ENCODE results near the gene COA7. TPM values are rescaled to one million over a fixed set of nuclear protein-coding genes. Genes with fewer than 3 reads are reported as not detected.
A peak's percentile ranks its signal among the peaks of the same experiment; 100 is the strongest.

Gene COA7
- polyA plus RNA-seq, 1 of the 3 experiments (the other 2 are of a cell fraction): 9.0 TPM

- TF ChIP-seq TAF1 (IDR thresholded peaks at IDR 0.05; ENCODE audit: borderline replicate concordance, low read depth, low read length): peak; percentile 81
- TF ChIP-seq SMC3 (IDR thresholded peaks at IDR 0.05; ENCODE audit: low read depth, low read length): no peak
- peak; percentile 61 for TF ChIP-seq POLR2AphosphoS5 (IDR thresholded peaks at IDR 0.05; ENCODE audit: low read depth, low read length)
- TF ChIP-seq NRF1 (IDR thresholded peaks at IDR 0.05; ENCODE audit: low read depth, low read length): peak; percentile 73
- TF ChIP-seq EZH2phosphoT487 (IDR thresholded peaks at IDR 0.05; ENCODE audit: borderline replicate concordance, low read depth): no peak
- TF ChIP-seq MXI1 (IDR thresholded peaks at IDR 0.05; ENCODE audit: low read depth, low read length): peak; percentile 55; the same call in 1 of the 2 replicates
- no peaks in the 10 kb centered on the region for H3F3A ChIP-seq (replicated peaks; ENCODE audit: insufficient read depth)
- peaks cover 0 to 4% of the 10 kb centered on the region in 2 experiments; a peak in 2 of 4 replicates for H3K4me1 ChIP-seq (ENCODE audit: control insufficient read depth in 1 of 2, insufficient read depth in 2 of 2, low read depth in 1 of 2, low read length in 1 of 2)
- H3K4me3 ChIP-seq (ENCODE audit: low read depth in 2 of 2, low read length in 1 of 2): peak within 1 kb of the TSS; percentile 68 to 79
- DNase-seq: peak; percentile 100
- WGBS (ENCODE audit: low lambda C conversion rate): 4% methylated on average over 22 of the region's 59 CpGs
- peaks cover 22% of the 10 kb centered on the region for H4K20me1 ChIP-seq (ENCODE audit: insufficient read depth)
- H3K27me3 ChIP-seq (ENCODE audit: insufficient read depth): no peaks in the 10 kb centered on the region
- peak within 1 kb of the TSS; percentile 45 to 77 for H3K27ac ChIP-seq (ENCODE audit: low read depth in 2 of 2, low read length in 1 of 2)
- peak within 1 kb of the TSS; percentile 88 for H3K4me2 ChIP-seq
- no peaks in the 10 kb centered on the region for H3K9me3 ChIP-seq
- no peaks in the 10 kb centered on the region for H3K9me2 ChIP-seq
- H3K79me2 ChIP-seq (ENCODE audit: insufficient read depth): peaks cover 51% of the 10 kb centered on the region
- peak within 1 kb of the TSS; percentile 95 for H2AFZ ChIP-seq (ENCODE audit: low read depth)
- ChIA-PET CTCF (interaction anchor here (0.9 to 1.1 kb wide), 2 partner anchors 17 to 450 kb away, joined by 3 read pairs; no protein-coding TSS in a partner anchor), POLR2A (interaction anchor here (0.6 to 1.0 kb wide), 5 partner anchors 11 to 387 kb away, joined by 3 read pairs; partner anchors contain the start of gene TUT4)
- no peaks in the 10 kb centered on the region for H3K36me3 ChIP-seq (replicated peaks in 1 of 2; ENCODE audit: control insufficient read depth in 1 of 2, insufficient read depth in 2 of 2, low read length in 1 of 2)
- H3K9ac ChIP-seq: peak within 1 kb of the TSS; percentile 82
These were observed 28.3 kb upstream of the COA7 start, which contains the start of gene ZYG11B for GRCh38 chr1:52726265-52727113. Gene ZYG11B (plus strand): TSS chr1:52726453. CDS start chr1:52726654, 201 bp downstream.

GRCh38 chr1:52725903-52726264, 27.7 kb upstream of the COA7 start:
- Histone ChIP-seq H3K9ac (no peak overlapping the region), H3K9me2 (no peaks in the 10 kb centered on the region), H3K36me3 (replicated peaks in 1 of 2; ENCODE audit: control insufficient read depth in 1 of 2, insufficient read depth in 2 of 2, low read length in 1 of 2) (no peaks in the 10 kb centered on the region), H3K27ac (ENCODE audit: low read depth in 2 of 2, low read length in 1 of 2) (peak overlapping the region in 1 of 2 experiments; percentile 17; a peak in 1 of 4 replicates), H3K4me3 (ENCODE audit: low read depth in 2 of 2, low read length in 1 of 2) (peak overlapping the region in 1 of 2 experiments; percentile 27; a peak in 3 of 4 replicates), H3K4me1 (ENCODE audit: control insufficient read depth in 1 of 2, insufficient read depth in 2 of 2, low read depth in 1 of 2, low read length in 1 of 2) (peaks cover 0 to 4% of the 10 kb centered on the region in 2 experiments; a peak in 2 of 4 replicates), H3K27me3 (ENCODE audit: insufficient read depth) (no peaks in the 10 kb centered on the region), H3K4me2 (no peak overlapping the region; the same call in 1 of the 2 replicates), H2AFZ (ENCODE audit: low read depth) (peak overlapping the region; percentile 95), H4K20me1 (ENCODE audit: insufficient read depth) (peaks cover 16% of the 10 kb centered on the region; the same call in 1 of the 2 replicates), H3K9me3 (no peaks in the 10 kb centered on the region), H3F3A (replicated peaks; ENCODE audit: insufficient read depth) (no peaks in the 10 kb centered on the region), H3K79me2 (ENCODE audit: insufficient read depth) (peaks cover 45% of the 10 kb centered on the region)
- ChIA-PET CTCF (interaction anchor here (0.9 to 1.1 kb wide), 2 partner anchors 18 to 451 kb away, joined by 3 read pairs; no protein-coding TSS in a partner anchor), POLR2A (interaction anchor here (0.6 to 1.0 kb wide), 6 partner anchors 10 to 387 kb away, joined by 3 to 4 read pairs (median 3); partner anchors contain the start of gene TUT4)
- DNase-seq: no peak
- WGBS (ENCODE audit: low lambda C conversion rate): 23% methylated on average over 6 of the region's 6 CpGs
- TF ChIP-seq FOXJ3 (CRISPR knock-in tag; IDR thresholded peaks at IDR 0.05) (no peak), TAF1 (IDR thresholded peaks at IDR 0.05; ENCODE audit: borderline replicate concordance, low read depth, low read length) (no peak), RFX5 (IDR thresholded peaks at IDR 0.05; ENCODE audit: low read length) (no peak), MXI1 (IDR thresholded peaks at IDR 0.05; ENCODE audit: low read depth, low read length) (no peak), SMC3 (IDR thresholded peaks at IDR 0.05; ENCODE audit: low read depth, low read length) (no peak), TEAD4 (IDR thresholded peaks at IDR 0.05; ENCODE audit: borderline replicate concordance, insufficient read depth) (no peak), GATA2 (CRISPR knock-in tag; IDR thresholded peaks at IDR 0.05) (no peak), FOXM1 (IDR thresholded peaks at IDR 0.05; ENCODE audit: low read depth) (no peak), ELF1 (IDR thresholded peaks at IDR 0.05) (no peak), EZH2phosphoT487 (IDR thresholded peaks at IDR 0.05; ENCODE audit: borderline replicate concordance, low read depth) (no peak), NFIC (IDR thresholded peaks at IDR 0.05; ENCODE audit: borderline replicate concordance) (no peak), EP300 (IDR thresholded peaks at IDR 0.05; ENCODE audit: borderline replicate concordance in 1 of 2, low read depth in 1 of 2, low read length in 1 of 2) (no peak), YY1 (IDR thresholded peaks at IDR 0.05; ENCODE audit: low read depth) (no peak)
- TF ChIP-seq, protein P1, sequence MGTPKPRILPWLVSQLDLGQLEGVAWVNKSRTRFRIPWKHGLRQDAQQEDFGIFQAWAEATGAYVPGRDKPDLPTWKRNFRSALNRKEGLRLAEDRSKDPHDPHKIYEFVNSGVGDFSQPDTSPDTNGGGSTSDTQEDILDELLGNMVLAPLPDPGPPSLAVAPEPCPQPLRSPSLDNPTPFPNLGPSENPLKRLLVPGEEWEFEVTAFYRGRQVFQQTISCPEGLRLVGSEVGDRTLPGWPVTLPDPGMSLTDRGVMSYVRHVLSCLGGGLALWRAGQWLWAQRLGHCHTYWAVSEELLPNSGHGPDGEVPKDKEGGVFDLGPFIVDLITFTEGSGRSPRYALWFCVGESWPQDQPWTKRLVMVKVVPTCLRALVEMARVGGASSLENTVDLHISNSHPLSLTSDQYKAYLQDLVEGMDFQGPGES (IDR thresholded peaks at IDR 0.05; ENCODE audit: low read depth, low read length): no peak
- TF ChIP-seq, protein P2, sequence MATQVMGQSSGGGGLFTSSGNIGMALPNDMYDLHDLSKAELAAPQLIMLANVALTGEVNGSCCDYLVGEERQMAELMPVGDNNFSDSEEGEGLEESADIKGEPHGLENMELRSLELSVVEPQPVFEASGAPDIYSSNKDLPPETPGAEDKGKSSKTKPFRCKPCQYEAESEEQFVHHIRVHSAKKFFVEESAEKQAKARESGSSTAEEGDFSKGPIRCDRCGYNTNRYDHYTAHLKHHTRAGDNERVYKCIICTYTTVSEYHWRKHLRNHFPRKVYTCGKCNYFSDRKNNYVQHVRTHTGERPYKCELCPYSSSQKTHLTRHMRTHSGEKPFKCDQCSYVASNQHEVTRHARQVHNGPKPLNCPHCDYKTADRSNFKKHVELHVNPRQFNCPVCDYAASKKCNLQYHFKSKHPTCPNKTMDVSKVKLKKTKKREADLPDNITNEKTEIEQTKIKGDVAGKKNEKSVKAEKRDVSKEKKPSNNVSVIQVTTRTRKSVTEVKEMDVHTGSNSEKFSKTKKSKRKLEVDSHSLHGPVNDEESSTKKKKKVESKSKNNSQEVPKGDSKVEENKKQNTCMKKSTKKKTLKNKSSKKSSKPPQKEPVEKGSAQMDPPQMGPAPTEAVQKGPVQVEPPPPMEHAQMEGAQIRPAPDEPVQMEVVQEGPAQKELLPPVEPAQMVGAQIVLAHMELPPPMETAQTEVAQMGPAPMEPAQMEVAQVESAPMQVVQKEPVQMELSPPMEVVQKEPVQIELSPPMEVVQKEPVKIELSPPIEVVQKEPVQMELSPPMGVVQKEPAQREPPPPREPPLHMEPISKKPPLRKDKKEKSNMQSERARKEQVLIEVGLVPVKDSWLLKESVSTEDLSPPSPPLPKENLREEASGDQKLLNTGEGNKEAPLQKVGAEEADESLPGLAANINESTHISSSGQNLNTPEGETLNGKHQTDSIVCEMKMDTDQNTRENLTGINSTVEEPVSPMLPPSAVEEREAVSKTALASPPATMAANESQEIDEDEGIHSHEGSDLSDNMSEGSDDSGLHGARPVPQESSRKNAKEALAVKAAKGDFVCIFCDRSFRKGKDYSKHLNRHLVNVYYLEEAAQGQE (IDR thresholded peaks at IDR 0.05; ENCODE audit: low read depth, low read length): no peak
- TF ChIP-seq, protein P3, sequence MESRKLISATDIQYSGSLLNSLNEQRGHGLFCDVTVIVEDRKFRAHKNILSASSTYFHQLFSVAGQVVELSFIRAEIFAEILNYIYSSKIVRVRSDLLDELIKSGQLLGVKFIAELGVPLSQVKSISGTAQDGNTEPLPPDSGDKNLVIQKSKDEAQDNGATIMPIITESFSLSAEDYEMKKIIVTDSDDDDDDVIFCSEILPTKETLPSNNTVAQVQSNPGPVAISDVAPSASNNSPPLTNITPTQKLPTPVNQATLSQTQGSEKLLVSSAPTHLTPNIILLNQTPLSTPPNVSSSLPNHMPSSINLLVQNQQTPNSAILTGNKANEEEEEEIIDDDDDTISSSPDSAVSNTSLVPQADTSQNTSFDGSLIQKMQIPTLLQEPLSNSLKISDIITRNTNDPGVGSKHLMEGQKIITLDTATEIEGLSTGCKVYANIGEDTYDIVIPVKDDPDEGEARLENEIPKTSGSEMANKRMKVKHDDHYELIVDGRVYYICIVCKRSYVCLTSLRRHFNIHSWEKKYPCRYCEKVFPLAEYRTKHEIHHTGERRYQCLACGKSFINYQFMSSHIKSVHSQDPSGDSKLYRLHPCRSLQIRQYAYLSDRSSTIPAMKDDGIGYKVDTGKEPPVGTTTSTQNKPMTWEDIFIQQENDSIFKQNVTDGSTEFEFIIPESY (IDR thresholded peaks at IDR 0.05; ENCODE audit: borderline replicate concordance, low read depth): no peak
